GM21786 (cell line): Measurements from ENCODE around the gene COL10A1.

Experiments
- ATAC-seq: cut with Tn5 transposase; IDR thresholded peaks from one replicate; pipeline ENCODE4 v1.9.1; 2021; ENCODE audit not compliant: unreplicated experiment

The COL10A1 gene

DNA sequence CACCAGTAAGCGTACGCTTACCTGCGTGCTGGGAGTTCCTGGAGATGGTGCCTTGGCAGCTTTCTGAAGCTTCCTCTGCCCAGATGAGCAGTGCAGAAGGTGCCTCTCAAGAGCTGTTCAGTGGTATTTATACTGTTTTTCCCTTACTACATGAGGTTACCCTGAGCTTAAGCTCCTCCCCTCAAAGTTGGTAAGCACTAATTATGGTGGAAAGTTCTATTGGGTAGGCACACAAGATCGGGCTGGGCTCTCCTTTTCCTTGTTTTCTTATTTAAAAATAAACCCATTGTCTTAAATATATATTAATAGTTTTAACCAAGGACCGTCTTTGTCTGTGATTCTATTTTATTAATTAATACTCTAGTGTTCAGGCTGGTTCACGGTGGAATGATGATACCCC lies at the start of gene COL10A1:
Gene COL10A1 (minus strand): TSS at position 101 of the 400 bp plus-strand sequence. CDS start 640 bp downstream, outside the sequence.
- ATAC-seq, result no peak

DNA sequence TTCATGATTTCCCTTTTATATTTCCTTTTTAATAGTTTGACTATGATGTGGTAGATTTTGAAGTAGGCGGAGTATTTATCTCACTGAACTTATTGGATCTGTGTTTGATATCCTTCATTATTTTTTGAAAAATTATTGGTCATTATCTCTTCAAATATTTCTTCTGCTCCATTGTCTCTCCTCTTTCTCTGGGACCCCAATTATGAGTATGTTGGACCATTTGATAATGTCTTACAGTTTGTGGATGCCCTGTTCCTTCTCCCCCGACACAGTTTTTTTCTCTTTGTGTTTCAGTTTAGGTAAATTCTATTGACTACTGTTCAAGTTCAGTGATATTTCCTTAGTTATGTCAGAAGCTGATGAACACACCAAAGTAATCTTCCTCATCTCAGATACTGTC lies 49.4 kb upstream of the COL10A1 start:
- no peak for ATAC-seq

DNA sequence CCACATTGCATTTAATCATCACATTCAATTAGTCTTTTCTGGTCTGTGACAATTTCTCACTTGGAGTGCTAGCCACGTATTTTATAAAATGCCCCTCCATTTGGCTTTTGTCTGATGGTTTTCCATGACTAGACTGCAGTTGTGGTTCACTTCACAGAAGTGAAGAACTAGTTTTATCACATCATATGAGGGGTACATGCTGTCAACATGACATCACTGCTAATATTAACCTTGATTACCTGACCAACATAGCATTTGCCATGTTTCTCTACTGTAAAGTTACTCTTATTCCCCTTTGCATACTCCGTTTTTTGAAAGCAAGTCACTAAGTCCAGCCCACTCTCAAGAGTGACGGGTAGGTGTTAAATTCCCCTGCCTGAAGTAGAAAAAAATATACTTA lies 48.0 kb upstream of the COL10A1 start:
- no peak for ATAC-seq

DNA sequence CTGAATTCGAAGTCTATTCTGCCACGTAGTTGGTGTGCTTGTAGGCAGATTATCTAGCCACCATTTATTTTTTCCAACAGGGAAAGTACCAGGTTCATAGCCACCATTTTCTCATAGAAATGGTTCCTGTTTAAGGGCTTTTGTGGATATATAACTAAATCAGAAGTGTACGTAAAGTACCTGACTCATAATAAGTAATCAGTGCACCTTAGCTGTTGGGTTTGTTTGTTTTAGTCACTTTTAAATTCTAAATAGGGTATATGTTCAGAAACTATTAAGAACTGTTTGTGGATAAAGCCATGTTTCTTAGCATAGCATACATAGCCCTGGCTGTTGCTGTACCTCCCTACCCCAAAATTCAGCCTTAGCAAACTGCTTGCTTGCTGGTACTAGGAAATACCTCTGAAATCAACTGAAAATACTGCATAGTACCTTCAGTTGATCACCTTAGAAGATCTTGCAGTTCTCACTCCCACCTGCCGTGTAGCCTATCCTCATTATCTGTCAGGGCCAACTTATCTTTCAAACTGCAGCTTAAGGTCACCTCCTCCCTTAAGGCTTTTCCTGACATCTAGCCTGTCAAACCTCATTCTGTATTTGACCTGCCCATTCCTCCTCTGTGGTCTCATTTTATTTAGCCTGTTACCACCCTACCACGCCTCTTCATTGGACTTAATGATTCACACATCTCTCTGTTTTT lies 44.6 kb upstream of the COL10A1 start:
- no peak for ATAC-seq

DNA sequence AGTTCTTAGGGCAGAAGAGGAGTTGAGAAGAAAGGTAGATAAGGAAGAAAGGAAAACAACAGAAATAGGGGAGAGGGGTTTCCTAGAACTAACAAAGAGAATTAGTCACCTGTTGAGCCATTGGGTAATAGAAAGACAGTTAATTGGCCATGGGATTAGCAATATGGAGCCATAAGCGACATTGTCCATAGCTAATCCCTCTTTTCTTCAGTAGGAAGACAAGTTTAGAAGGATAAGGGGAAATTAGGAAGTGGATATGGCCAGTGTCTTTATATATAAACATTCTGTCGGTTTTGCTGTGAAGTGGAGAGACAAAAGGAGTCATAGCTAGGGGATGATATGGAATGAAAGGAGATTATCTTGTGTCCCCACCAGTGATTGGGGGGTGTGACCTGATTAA lies 43.9 kb upstream of the COL10A1 start:
- ATAC-seq, result no peak

DNA sequence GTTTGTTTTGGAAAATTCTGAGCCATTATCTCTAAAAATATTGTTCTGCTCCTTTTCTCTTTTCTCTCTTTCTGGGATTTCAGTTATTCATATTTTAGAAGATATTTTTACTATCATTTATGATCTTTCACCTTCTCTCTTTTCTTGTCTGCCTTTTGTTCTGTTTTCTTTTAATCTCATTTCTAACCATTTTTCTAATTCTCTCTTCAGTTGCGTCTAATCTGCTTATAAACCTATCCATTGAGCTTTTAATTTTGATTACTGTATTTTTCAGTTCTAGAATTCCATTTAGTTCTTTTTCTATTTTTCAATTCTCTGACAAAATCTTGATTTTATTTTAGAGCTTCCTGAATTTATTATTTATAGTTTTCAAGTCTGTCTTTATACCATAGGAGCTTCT lies 42.2 kb upstream of the COL10A1 start:
- ATAC-seq, result no peak

DNA sequence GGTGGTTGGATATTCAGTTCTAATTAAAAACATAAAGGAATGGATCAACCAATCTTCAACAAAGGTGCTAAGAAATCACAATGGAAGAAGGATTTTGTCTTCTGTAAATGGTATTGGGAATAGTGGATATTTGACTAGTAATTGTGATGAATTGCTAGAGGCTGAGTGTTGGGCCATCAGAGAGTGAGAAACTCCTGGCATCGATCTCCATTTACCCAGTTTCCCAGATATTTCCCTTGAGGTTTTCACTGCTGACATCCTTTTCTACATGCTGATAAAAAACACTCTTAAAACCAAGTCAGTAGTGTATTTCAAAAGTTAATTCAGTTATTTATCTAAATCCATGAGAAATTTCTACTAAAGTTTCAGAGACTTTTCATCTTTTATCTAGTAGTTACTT lies 40.4 kb upstream of the COL10A1 start:
- no peak for ATAC-seq

DNA sequence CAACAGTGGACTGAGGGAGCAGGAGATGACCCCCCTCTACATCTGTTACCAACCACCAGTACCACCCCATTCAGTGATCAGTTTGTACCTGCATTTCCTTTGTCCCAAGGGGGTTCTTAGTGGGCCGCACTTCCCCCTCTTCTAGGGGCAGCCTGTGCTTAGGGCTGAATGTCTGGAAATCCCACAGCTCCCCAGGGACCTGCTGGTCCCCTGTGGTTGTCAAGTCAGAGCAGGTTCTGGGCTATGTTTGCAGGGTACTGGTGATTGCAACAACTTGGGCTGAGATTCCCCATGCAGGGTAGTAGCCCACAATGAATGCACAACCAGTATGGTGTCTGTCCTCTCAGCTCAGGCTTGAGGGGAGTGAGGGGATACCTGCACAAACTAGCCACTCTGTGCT lies 39.7 kb upstream of the COL10A1 start:
- peak; percentile 74 for ATAC-seq

DNA sequence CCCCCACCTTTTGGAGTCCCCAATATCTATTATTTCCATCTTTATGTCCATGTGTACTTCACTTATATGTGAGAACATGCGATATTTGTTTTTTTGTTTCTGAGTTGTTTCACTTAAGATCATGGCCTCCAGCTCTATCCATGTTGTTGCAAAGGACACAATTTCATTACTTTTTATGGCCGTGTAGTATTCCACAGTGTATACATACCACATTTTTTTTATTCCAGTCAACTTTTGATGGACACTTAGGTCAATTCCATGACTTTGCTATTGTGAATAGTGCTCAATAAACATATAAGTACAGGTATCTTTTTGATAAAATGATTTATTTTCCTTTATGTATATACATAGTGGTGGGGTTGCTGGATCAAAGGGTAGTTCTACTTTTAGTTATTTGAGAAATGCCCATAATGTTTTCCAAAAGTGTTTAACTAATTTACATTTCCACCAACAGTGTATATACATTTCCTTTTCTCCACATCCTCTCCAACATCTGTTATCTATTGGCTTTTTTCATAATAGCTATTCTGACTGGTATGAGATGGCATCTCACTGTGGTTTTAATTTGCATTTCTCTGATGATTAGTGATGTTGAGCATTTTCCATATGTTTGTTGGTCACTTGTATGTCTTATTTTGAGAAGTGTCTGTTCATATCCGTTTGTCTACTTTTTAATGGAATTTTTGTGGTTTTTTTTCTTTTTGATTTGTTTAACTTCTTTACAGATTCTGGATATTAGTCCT lies 34.0 kb upstream of the COL10A1 start:
- ATAC-seq, result no peak

DNA sequence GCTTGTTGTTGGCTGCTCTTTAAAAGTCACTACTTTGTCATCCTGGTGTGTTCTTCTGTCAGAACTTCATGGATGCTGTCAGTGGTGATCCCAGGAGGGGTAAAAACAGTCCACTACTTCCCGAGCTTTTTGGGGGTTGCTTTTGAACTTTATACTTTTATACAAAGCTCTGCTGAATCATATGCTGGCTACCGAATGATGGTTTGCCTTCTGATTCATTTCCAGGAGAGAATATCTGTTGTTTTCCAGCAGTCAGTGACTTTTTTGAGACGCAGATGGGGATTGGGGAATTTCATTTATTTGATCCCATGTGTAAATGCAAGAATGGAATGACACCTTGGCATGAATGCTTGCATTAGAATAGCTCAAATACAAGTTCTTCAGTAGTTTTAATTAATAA lies 32.7 kb upstream of the COL10A1 start:
- ATAC-seq, result no peak

DNA sequence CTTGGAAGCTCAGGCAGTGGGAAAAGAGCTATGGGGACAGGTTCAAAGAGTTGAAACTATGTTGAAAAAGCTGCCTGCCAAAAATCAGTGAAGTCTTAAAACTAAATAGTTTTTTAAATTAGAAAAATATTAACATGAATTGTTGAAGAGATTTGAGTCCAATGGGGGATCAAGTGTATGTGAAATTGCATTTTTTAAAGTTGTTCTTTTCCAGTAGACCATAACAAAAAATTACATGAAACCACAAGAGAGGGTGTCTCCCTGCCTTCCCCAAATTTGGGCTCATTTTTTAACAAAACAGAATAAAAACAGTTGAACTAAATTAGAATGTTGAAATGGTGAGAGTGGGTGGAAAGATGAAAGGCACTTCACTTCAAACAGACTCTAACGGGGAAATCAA lies 31.5 kb upstream of the COL10A1 start:
- no peak for ATAC-seq

DNA sequence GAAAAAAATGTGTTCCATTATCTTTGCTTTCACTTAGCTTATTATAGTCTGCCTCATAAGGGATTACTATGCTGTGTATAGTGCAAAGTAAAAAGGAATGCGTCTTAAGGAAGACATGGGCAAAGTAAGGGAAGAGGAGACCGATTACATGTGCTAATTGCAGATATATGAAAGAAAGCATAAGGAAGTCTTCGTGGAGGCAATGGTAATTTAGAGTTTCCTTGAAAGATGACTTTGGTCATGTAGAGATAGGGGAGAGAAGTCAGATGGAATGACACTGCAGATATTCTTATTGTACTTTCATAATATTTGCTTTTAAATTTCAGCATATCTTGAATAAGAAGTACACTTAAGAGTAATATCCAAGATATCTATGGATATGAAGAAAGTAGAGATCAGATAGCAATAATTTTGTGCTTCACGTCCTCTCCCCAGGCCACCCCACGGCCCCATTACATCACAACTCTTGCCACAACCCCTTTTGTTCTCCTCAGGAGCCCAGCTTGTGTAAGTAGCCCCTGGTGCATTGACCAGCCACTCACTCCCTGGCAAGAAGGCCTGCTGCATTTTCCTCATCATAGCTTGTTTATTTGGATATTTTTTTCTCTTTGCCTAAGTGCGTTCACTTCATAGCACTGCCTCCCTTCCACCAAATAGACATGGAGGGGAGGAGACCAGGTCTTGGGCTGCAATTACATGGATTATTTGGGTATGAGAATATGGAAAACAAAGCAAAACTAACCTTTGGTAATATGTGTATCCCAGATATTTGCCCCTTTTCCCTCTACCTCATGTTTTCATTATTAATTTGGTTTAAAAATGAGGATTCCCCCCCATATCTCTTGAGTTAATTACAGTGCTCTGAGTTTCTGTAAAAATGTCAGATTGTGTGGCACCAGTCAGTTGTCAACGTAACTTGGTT lies 30.7 kb upstream of the COL10A1 start:
- ATAC-seq, result no peak

DNA sequence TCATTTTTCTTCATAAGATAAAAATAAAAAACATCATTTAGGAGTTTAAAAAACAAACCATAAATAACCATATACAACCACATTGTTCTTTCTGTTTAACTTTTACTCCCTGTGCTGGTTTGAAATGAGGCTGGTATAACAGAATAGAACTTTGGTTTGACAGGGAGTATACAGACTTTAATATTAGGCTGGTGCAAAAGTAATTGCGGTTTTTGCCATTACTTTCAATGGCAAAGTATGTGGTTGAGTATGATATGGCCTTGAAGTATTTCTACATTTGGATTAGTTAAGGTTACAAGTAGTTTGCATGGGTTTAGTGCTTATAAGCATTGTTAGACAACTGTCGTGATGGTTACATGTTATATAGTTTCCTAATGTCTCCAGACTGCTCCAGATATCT lies 29.0 kb upstream of the COL10A1 start:
- no peak for ATAC-seq

DNA sequence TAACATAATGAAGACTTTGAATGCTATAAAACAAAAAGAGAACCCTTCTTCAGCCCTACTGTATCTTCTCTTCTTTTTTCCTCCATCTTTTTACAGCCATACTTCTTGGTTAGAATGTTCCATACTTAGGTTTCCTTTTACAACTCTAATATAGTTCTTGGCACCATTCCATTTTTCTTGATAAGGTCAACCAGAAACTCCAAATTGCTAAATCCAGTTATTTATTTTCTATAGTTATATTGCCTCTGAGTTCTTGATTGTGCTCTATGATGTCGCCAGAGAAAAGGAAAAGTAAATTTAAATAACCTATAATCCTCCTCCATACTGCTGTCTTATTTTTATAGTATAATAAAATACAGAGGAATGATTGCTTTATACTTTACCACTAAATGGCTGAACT lies 26.7 kb upstream of the COL10A1 start:
- ATAC-seq, result no peak

DNA sequence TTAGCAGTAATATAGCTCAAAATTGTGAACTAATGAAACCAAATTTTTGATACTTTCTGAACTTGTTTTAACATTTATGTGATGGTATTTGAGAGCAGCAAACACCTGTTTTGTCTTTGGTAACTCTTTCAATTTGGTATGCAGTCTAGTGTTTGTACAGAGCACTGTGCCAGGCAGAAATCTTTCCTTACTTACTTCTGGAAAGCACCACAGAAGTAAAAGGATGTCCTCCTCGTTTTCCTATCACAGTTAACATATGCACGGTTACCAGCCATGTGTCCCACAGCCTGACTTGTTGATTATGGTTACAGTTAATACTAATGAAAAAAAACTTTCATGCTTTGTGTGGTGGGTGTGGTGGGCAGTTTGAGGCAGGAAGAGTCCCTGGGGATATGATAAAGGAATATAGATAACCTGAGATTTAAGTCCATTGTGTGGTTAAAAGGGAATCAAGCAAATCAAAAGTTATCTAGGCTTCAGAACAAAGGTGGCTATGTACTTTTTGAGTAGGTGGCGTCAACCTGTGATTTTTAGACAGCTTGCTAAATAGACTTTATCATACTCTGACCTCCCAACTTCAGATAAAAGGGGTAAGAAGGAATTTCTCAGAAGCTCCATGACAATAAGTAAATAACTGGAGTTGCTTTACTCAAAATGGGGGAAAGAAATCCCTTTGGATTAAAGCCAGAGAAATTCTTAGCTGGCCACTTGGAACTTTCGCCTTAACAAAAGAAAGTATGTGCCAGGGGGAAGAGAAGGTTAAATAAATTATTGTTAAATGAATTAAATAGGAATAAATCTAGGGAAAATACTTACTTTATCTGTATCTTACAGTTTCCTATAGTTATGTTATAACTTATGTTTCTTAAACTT lies 20.1 kb upstream of the COL10A1 start:
- no peak for ATAC-seq

DNA sequence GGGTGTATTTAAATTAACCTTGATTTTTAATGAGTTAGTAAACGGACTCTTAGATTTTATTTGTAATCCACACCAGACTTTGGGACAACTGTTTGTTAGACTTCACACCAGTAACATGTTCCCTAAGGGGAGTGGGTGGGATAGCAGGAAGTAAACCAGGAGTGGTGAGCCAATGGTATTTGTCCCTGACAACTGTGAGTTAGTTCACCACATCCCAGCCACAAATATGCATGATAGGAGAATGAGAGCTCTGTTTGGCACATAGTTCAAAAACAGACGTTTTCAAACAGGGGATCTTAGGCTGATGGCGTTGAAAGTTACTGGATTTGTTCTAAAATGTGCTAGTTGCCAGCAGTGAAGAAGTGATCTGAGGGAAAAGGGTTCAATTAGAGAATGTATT lies 18.7 kb upstream of the COL10A1 start:
- no peak for ATAC-seq

DNA sequence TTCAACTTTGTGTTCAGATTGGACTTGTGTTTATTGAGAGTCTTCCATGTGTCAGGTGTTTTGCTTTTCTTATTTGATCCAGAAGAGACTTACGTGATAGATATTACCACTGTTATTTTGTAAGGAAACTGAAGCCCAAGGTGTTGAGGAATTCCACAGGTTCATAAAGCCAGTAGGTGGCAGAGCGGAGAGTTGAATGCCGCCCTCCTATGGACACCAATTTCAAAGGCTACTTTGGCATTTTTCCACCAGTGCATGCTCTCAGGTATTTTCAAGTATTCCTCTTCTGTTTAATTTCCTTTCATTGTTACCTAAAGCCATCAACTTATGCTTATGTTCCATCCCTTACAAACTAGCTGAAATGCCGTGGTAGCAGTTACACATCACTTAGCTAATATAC lies 14.0 kb upstream of the COL10A1 start:
- ATAC-seq, result no peak

DNA sequence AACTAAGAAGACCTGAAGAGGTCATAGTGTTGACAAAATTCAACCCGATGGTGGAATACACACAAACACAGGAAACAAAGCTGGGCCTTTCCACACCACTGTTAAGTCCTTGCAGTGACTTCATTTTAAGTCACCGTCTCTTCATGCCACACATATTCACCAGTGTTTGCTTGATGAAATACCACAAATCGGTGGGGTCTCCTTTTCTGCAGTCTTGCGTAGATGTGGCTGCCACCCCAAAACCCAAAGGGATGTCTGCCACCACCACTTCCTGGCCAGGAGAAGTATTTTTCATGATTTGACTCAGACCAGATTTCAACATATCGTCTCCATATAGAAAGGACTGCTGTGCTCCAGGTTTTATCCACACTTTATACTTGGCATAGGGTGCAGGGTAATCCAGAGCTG lies 11.0 kb upstream of the COL10A1 start:
- ATAC-seq, result no peak

DNA sequence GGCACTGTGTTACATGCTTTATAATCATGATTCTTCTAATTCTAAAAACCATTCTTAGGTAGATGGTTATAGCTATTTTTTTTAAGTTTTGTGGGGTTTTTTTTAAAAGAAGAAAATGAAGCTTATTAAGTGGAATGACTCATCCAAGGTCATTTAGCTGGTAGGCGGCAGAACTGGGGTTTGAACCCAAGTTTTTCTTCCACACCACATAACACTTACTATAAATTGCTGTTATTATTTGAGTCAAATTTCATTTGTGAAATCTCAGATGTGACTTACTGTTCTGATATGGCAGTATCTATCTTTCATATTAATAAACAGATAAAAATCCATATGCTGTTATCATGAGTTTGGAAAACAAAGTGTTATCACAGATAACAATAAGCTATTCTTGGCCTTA lies 10.4 kb upstream of the COL10A1 start:
- ATAC-seq, result no peak

DNA sequence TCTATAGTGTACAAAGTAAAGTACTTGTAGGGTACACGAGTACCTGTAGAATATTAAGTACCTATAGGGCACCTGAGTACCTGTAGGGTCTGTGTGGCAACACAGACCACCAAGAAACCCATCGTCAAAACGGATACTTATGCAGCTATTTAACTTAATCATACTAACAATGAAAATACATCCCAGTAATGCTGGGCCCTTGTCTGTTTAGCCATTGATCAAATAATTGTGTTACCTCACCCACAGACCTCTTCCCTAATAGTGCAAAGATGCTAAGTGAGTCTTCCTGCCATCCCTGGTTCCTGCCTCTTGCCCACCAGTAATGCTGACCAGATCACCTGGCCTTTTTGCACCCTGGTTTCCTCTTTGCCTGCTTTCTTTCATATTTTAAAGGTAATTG lies 7.5 kb upstream of the COL10A1 start:
- no peak for ATAC-seq
